BE2C (cell line): ENCODE results near the gene CDH22.
A peak's percentile ranks its signal among the peaks of the same experiment; 100 is the strongest.

ENCODE experiments used
- DNase-seq: peaks from one replicate; pipeline ENCODE4 v3.0.0-alpha.2; 2020
- H3K27me3 ChIP-seq: fragments of 250-450 bp; sonication (Bioruptor Pico); 2 replicates; pipeline ENCODE4 v1.5.1; 2020; ENCODE audit warnings: mild to moderate bottlenecking
- H3K36me3 ChIP-seq: fragments of 250-450 bp; sonication (Bioruptor Pico); 2 replicates; pipeline ENCODE4 v1.5.1; 2020; ENCODE audit warnings: mild to moderate bottlenecking
- H3K4me1 ChIP-seq: fragments of 250-450 bp; sonication (Bioruptor Pico); 2 replicates; pipeline ENCODE4 v1.5.1; 2020
- H3K4me3 ChIP-seq: 2 replicates; pipeline ENCODE4 v1.5.1; 2011; ENCODE audit warnings: low read depth, low read length
- H3K9me3 ChIP-seq: fragments of 250-450 bp; sonication (Bioruptor Pico); 2 replicates; pipeline ENCODE4 v1.5.1; 2020
- CTCF ChIP-seq: IDR thresholded peaks from 2 replicates; pipeline ENCODE4 v1.5.1; 2012; ENCODE audit warnings: mild to moderate bottlenecking, low read depth, low read length

The CDH22 gene

GRCh38 chr20:46150943-46151342 lies 157.4 kb downstream of the CDH22 start:
- H3K4me1 ChIP-seq, result peaks cover 32% of the 10 kb centered on the region
- peak; percentile 87 for DNase-seq

GRCh38 chr20:46148313-46149208 lies 159.7 kb downstream of the CDH22 start:
- peak overlapping the region; percentile 22; the same call in 1 of the 2 replicates for H3K4me3 ChIP-seq
- DNase-seq, result peak; percentile 50
- no peaks in the 10 kb centered on the region for H3K27me3 ChIP-seq
- no peak for TF ChIP-seq CTCF
- no peaks in the 10 kb centered on the region for H3K9me3 ChIP-seq
- H3K36me3 ChIP-seq, result no peaks in the 10 kb centered on the region
- H3K4me1 ChIP-seq, result peaks cover 28% of the 10 kb centered on the region

More at GRCh38 chr20:46150943-46151342, 157.4 kb downstream of the CDH22 start:
- H3K4me3 ChIP-seq, result no peak overlapping the region
- no peaks in the 10 kb centered on the region for H3K36me3 ChIP-seq
- H3K27me3 ChIP-seq, result no peaks in the 10 kb centered on the region
- no peaks in the 10 kb centered on the region for H3K9me3 ChIP-seq
- TF ChIP-seq CTCF, result no peak

GRCh38 chr20:46145713-46146112 lies 162.6 kb downstream of the CDH22 start:
- peaks cover 29% of the 10 kb centered on the region for H3K4me1 ChIP-seq
- no peaks in the 10 kb centered on the region for H3K9me3 ChIP-seq
- H3K36me3 ChIP-seq, result no peaks in the 10 kb centered on the region
- no peak overlapping the region for H3K4me3 ChIP-seq
- H3K27me3 ChIP-seq, result no peaks in the 10 kb centered on the region
- TF ChIP-seq CTCF, result no peak
- no peak for DNase-seq

GRCh38 chr20:46144432-46145025 lies 163.8 kb downstream of the CDH22 start:
- Histone ChIP-seq H3K9me3 (no peaks in the 10 kb centered on the region), H3K4me3 (no peak overlapping the region), H3K4me1 (peaks cover 32% of the 10 kb centered on the region), H3K27me3 (no peaks in the 10 kb centered on the region), H3K36me3 (no peaks in the 10 kb centered on the region)
- DNase-seq, result no peak
- no peak for TF ChIP-seq CTCF

- Histone ChIP-seq H3K27me3 (no peaks in the 10 kb centered on the region), H3K4me1 (peaks cover 34% of the 10 kb centered on the region), H3K4me3 (no peak overlapping the region), H3K36me3 (no peaks in the 10 kb centered on the region), H3K9me3 (no peaks in the 10 kb centered on the region)
- TF ChIP-seq CTCF, result no peak
- DNase-seq, result no peak
Measured at GRCh38 chr20:46142124-46142523, 166.2 kb downstream of the CDH22 start.

- H3K4me1 ChIP-seq, result peaks cover 30% of the 10 kb centered on the region
- H3K36me3 ChIP-seq, result no peaks in the 10 kb centered on the region
- H3K4me3 ChIP-seq, result no peak overlapping the region
- no peaks in the 10 kb centered on the region for H3K27me3 ChIP-seq
- no peak for TF ChIP-seq CTCF
- DNase-seq, result no peak
- H3K9me3 ChIP-seq, result no peaks in the 10 kb centered on the region
Measured at GRCh38 chr20:46139908-46140482, 168.3 kb downstream of the CDH22 start.
